ENCODE data around the gene GARNL3.

GARNL3 gene

DNA sequence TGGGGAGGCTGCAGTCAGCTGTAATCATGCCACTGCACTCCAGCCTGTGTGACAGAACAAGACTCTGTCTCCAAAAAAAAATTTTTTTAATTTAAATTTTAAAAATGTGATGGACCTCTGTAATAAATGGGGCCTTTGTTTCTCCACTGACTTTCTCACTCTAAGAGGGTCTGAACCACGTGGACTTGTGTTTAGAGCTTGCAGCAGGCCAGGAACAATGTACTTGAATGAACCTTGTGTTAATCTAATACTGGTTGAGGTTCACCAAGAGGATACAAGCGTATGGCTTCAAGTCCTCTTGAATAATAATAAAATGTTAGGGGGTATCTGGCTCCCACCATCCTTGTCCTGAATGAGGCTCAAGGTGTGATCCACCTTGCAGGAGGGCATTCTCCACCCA, 118.0 kb downstream of the GARNL3 start:
- in situ Hi-C loops (cut with MboI; ENCODE audit: low sequenced_read_pairs) = no loop called here

DNA sequence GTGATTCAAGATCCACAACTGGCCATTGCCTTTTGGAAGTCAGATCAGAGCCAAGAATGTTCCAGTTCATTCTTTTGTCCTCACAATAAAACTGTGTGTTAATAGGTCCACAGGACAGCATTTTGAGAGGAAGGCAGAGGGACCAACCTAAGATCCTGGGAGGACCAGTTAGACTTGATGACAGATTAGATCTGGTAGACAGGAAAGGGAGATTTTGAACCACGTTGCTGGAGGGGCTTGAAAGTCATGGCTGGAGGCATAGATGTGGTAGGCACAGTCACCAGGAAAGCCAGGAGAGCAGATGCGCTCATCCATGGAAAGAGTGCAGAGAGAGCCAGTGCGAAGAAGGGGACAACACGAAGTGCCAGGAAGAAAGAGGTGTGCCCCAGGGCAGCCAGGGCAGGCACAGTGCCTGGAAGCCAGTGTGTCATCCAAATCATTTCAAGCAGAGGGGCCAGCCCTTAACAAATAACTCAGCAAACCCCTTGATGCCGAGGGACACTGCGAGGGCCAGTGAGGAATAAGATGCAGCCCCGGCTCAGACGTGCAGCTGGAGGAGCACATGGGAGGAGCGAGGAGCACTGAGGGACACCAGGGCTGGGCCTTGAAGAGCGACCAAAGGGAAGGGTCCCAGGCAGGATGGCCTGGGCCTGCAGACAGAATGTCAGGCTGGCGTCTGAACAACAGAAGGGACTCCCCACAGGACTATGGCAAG, 119.6 kb downstream of the GARNL3 start:
- in situ Hi-C loops (cut with MboI; ENCODE audit: low sequenced_read_pairs) = no loop called here

DNA sequence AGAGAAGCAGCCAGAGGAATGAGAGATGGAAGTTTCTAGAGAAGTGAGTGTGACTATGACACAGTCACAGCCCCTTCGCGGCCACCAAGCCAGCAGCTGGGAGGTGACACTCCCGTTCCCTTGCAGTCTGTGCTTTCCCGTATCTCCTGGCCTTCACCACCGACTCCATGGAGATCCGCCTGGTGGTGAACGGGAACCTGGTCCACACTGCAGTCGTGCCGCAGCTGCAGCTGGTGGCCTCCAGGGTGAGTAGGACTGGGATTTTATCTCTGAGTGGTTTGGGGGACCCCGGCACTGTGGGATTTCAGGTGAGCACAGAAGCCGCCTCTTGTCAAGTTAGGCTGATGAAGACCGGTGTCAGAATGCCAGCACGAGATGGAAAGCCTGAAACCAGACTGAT, 120.3 kb downstream of the GARNL3 start:
- in situ Hi-C loops (cut with MboI; ENCODE audit: low sequenced_read_pairs) = no loop called here

DNA sequence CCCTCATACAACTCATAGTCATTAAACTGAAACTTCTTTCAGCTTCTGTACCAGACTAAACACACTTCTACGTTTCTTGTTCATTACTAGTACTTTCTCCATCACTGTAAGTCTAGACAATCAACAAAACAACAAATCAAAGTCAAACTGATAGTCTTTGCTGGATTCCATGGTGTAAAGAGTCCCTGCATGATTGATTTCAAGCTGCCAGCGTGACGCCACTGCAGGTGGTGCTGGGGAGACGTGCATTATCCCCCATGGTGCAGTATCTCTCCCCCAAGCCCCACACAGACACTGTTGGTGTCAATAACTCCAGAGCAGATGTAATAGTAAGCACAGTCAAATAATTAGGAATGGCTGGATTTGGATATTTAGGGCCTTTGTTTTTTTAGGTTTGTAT, 121.7 kb downstream of the GARNL3 start:
- in situ Hi-C loops (cut with MboI; ENCODE audit: low sequenced_read_pairs) = no loop called here

DNA sequence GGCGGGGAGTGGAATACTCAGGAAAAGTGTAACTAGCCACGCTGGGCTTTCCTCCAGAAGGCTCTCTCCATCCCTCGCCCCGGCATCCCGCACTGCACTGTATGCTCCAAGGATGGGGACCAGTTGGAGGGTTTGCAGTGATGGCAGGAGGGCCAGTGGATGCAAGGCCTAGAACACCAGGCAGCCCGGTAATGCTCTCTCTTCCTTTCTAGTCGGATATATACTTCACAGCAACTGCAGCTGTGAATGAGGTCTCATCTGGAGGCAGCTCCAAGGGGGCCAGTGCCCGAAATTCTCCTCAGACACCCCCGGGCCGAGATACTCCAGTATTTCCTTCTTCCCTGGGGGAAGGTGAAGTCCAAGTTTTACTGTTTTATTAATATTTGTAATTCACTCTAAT, 122.4 kb downstream of the GARNL3 start:
- in situ Hi-C loops (cut with MboI; ENCODE audit: low sequenced_read_pairs) = no loop called here

DNA sequence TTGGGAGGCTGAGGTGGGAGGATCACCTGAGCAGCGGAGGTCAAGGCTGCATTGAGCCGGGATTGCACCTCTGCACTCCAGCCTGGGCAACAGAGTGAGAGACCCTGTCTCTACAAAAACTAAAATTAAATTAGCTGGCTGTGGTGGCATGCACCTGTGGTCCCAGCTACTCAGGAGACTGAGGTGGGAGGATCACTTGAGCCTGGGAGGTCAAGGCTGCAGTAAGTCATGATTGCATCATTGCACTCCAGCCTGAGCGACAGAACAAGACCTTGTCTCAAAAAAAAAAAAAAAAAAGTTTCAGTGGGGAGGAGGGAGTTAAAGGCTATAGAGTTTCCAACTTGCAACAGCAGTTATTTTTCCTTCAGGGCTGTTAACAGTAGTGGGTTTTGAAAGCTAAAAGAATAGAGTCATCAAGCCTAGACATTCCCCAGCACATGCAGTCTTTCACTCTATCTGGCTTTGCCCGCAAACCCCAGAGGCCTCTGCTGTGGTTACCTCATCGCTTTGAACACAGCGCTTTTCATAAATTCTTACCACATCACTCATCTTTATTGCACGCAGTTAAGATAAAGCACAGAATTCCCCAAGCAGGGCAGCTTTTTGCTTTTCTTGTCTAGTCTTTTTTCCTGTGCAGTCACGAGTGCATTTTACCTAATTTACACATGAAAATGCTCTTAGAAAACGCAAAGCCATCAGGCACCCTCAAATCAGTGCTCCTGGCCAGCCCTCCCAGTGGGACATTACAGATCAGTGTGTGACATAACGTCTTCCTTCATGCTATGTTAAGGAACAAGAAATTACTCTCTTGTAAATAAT, 123.7 kb downstream of the GARNL3 start:
- in situ Hi-C loops (cut with MboI; ENCODE audit: low sequenced_read_pairs) = no loop called here

DNA sequence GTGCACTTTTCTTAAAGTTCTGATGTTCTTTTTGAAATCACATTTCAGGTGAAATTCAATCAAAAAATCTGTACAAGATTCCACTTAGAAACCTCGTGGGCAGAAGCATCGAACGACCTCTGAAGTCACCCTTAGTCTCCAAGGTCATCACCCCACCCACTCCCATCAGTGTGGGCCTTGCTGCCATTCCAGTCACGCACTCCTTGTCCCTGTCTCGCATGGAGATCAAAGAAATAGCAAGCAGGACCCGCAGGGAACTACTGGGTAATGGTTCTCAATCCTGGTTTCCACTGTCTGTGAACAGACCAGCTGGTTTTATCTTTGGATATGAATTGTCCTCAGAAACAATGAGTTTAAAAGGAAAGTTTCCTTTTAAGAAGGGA, 124.3 kb downstream of the GARNL3 start:
- in situ Hi-C loops (cut with MboI; ENCODE audit: low sequenced_read_pairs) = no loop called here

DNA sequence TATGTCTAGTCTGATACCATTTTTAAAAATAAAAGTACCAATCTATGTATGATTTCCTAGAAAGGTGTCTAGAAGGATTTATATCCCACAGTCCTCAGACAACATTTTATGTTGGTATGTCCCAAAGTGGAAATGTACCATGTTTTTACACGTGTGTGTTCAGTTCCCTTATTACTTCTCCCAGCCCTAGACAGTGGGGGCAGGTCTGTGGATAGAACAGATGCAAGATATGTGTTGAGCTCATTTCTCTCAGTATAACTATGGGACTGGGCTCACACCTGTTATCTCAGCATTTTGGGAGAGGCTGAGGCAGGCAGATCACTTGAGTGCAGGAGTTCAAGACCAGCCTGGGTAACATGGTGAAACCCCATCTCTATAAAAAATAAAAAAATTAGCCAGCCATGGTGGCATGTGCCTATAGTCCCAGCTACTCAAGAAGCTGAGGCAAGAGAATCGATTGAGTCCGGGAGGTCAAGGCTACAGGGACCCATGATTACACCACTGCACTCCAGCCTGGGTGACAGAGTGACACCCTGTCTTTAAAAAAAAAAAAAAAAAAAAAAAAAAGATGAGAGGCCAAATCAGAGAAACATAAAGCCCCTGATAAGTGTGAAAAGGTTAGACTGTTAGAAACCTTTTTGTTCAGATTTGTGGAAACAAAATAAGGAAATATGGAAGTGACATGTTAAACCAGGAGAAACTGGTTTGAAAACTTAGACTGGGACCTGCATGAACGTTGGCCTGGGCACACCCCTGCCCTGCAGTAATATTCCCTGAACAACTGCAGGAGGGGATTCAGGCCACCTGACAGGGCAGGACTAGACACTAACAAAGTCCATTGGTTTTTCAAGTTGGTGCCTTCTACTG, 125.0 kb downstream of the GARNL3 start:
- in situ Hi-C loops (cut with MboI; ENCODE audit: low sequenced_read_pairs) = no loop called here

DNA sequence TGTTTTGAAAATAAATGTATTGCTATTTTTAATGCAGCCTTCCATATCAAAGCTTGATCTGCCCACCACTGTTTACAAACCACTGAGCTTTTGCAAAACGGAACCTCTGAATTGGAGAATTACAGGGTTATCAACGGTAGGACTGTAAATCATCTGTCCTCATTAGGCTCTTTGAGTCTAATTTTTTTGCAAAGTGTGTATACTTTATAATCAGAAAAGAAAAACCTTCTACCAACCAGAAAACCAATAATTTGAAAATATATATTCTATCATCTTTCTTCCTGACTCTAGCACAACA, 125.6 kb downstream of the GARNL3 start:
- in situ Hi-C loops (cut with MboI; ENCODE audit: low sequenced_read_pairs) = no loop called here

DNA sequence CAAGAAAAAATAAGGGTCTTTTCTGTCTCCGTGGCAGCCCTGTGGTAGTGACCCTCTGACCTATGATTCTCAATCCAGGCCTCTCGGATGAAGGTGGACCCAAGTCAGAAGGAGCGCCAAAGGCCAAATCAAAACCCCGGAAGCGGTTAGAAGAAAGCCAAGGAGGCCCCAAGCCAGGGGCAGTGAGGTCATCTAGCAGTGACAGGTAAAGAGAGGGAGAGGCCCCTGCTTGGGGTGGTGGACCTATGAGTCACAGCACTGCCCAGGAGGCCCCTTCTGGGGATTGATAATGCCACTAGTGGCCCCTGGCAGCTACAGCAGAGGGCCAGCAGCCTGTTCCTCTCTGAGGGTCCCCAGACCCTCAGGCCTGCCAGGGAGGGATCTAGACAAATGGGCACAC, 126.0 kb downstream of the GARNL3 start:
- in situ Hi-C loops (cut with MboI; ENCODE audit: low sequenced_read_pairs) = no loop called here

DNA sequence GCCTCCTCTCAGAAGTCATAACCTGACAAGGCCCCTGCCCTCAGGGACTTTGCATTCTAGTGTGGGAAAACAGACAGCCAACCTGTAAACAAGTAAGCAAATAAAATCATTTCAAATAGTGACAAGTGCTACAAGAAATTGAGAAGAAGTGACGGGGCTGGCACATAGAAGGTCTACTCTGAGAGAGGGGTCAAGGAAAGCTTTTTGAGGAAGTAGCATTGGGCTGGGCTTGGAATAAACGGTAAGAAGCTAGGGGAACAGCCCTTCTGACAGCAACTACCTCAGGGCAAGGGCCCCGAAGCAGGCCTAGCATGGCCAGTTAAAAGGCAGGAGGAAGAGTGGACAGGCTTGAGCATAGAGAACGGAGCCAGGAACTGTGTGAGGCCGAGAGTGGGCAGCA, 127.6 kb downstream of the GARNL3 start:
- in situ Hi-C loops (cut with MboI; ENCODE audit: low sequenced_read_pairs) = no loop called here

DNA sequence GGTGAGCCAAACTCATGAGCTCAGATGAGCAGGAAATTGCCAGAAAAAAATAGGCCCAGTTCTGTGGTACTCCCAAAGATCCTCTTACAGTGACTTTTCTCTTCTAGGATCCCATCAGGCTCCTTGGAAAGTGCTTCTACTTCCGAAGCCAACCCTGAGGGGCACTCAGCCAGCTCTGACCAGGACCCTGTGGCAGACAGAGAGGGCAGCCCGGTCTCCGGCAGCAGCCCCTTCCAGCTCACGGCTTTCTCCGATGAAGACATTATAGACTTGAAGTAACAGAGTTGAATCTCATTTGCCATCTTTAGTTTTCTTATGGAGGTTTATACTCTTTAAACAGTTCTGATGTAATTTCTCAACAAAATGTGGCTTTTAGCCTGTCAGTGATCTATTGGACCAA, 128.4 kb downstream of the GARNL3 start:
- in situ Hi-C loops (cut with MboI; ENCODE audit: low sequenced_read_pairs) = no loop called here

DNA sequence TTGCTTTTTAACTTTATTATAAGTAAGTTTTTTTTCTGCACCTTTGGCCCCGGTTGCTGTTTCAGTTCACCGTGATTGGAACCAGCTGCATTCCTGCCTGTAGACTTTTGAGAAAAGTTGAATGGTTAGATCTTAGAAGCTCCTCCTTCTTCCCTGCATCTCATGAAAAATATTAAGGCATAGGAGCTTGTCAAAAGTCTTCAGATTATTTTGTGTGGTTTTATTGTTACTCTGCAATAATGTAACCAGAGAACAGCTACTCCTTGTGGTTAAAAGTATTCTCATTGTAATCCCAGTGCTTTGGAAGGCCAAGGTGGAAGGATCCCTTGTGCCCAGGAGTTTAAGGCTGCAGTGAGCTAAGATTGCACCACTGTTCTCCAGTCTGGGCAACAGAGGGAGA, 129.1 kb downstream of the GARNL3 start:
- in situ Hi-C loops (cut with MboI; ENCODE audit: low sequenced_read_pairs) = no loop called here

DNA sequence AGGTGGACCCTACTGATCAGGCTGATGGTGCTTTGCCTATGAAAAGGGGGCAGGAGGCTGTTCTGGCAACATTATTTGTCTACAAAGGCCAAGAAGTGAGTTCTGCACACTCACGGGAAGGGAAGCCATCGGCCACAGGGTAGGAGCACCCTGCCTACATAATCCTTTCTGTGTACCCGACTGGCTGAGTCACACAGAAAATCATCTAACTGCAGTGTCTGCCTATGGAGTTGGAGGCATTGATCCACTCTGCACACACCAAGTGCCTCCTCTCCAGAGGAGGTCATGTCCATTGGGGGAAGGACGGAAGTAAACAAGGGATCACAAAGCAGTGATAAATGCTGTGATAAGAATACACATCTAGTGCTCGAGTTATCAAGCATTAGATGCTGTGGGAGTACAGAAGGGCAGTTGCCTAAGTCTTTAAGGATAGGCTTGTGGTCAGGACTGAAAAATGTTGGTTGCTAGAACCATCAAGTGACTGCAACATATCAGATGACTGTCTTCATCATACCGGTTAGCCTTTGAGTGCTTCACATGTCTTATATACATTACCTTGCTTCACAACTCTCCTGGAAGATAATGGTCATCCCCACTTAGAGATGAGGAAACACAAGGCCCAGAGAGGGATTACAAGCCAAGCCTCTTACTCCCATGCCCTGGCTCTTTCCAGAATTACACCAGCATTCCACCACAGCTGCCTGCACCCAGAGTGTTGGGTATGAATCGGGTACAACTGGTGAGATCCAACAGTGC, 131.1 kb downstream of the GARNL3 start:
- in situ Hi-C loops (cut with MboI; ENCODE audit: low sequenced_read_pairs) = no loop called here

DNA sequence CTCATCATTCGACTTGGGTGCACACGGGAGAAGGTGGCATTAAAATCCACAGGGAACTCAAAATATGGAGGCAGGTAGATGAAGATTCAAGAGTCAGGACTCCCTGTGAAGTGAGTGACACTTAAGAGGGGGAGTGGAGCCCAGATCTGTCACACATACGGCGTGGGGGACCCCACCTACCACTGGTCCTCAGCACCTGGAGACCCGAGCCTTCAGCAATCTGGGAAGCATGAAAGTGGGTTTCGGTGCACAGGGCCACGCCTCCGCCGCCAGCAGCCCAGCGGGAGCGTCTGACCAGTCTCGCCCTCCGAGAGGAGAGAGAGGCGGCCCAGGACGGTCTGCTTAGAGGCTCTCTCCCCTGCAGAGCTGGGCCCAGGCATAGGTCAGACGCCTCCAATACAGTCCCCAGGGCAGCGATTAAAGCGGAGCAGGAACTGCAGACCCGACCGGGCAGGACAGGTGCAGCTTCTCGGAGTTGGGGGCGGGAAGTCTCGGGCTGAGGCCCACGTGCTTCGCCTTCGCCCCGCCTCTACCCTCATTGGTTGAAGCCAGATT, 131.8 kb downstream of the GARNL3 start:
- in situ Hi-C loops (cut with MboI; ENCODE audit: low sequenced_read_pairs) = no loop called here

DNA sequence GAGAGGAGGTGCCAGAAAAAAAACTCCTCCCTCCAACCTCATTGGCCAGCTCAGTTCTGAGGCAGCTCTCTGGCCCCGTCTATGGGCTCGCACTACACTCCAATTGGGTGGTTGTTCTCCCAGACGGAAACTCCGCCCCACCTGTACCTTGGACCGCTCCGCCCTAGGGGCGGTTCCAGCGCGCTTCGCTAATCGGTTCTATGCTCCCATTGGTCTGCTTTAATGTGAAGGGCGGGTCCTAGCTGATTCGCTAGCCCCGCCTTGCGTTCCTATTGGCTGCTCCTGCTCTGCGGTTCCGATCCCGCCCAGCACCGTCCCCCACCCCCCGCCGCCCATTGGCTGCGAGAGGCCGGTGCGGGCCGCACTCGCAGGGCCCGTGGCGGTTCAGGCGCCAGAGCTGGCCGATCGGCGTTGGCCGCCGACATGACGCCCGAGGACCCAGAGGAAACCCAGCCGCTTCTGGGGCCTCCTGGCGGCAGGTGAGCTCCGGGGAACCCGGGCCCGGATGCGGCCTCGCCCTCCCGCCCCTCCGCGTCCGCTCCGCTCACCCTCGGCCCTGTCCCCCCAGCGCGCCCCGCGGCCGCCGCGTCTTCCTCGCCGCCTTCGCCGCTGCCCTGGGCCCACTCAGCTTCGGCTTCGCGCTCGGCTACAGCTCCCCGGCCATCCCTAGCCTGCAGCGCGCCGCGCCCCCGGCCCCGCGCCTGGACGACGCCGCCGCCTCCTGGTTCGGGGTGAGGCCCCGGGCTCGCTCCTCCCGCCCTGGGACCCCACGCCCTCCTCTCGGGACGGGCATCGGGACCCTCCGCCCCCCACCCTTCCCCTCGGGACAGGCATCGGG, 132.5 kb downstream of the GARNL3 start, which contains the start of gene SLC2A8:
Gene SLC2A8 (plus strand): TSS at position 362 of the 838 bp plus-strand sequence. CDS start 62 bp downstream, at position 424.
- in situ Hi-C loops (cut with MboI; ENCODE audit: low sequenced_read_pairs) = no loop called here

DNA sequence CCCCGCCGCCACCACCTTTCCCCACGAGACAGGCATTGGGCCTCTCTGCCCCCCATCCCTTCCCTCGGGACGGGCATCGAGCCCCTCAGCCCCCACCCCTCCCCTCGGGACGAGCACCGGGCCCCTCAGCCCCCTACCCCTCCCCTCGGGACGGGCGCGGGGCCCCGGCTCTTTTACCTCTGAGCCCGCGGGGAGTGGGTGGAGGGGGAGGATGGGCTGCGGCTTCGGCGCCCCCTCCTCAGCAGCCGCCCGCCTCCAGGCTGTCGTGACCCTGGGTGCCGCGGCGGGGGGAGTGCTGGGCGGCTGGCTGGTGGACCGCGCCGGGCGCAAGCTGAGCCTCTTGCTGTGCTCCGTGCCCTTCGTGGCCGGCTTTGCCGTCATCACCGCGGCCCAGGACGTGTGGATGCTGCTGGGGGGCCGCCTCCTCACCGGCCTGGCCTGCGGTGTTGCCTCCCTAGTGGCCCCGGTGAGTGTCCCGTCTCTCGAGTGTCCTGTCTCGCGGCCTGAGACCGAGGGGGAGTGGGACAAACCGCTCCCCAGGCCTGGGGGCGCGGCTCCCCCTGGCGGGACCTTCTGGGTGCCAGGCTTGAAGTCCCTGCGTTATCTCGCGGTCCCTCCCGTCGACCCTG, 133.2 kb downstream of the GARNL3 start:
- in situ Hi-C loops (cut with MboI; ENCODE audit: low sequenced_read_pairs) = no loop called here

DNA sequence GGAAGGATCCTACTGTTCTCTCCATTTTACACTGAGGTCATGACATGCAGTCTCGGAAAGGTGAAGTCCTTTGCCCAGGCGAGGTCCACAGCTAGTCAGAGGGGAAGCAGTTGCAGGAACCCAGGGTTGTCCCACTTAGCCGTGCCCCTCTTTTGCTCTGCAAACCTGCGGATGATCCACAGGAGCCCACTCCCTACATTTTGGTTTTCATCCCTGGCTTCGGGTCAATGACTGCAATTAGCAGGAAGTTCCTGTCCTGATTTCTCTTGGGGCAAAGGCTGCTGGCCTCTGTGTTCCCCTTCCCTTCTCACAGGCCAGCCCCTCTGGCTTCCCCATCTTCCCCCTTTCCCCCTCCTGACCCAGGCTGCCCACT, 133.7 kb downstream of the GARNL3 start:
- in situ Hi-C loops (cut with MboI; ENCODE audit: low sequenced_read_pairs) = no loop called here

DNA sequence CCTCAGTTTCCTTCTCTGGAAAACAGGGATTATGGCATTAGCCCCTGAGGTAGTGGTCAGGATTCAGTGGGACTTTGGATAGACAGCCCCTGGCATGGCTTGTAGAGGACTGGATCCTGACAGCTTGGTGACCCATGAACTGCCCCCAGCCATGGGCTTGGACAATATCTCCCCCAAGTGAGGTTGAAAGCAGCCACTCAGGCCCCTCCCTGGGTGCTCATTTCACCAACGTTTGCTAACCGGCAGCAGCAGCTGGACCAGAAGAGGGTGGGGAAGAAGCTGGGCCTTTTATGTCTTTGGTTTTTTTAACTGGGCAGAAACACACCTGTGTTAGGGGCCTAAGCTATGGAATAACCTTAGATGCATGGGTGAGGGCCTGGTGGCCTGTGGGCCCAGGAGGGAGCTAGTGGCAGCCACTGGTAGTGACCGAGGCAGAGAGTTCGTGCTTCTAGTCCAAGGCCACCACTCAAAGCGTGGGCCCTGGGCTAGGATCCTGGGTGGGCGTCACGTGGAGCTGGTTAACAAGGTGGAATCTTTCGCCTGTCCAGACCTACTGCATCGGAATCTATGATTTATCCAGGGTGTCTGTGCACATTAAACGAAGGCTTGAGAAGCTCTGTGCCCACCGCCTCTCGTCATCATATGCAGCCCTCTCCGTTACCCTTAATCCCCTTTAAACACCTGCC, 134.3 kb downstream of the GARNL3 start:
- in situ Hi-C loops (cut with MboI; ENCODE audit: low sequenced_read_pairs) = no loop called here
